ENCODE results near the gene TRIM59.
A peak's percentile ranks its signal among the peaks of the same experiment; 100 is the strongest.

Gene TRIM59

DNA sequence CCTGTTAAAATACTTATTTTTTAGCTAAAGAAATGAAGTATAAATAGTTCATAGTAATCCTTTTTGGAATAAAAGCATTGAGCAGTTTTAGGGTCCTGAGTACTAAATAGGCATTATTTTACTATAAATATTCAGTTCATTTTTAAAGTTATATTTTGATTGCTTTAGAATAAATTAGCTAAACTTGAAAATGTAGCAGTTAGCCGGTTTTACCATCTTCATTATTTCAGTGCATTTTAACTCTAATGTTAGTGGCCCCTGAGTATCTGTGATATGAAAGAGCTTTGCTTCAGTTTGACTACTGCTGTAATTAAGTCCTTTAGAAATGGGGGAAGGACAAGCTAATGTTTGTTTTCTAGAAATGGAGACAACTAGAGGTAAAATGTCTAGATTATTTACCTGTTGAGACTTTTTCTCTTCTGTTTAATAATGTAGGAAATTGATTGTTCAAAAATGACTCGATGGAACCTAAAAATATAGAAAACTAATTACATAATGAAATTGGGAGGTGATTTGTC lies 46.5 kb downstream of the TRIM59 start:
- ATAC-seq: no peak
- DNase-seq: no peak
- Mint-ChIP-seq H3K27me3 (peaks cover 7% of the 10 kb centered on the region), H3K36me3 (ENCODE audit: low read depth) (peaks cover 69% of the 10 kb centered on the region), H3K27ac (no peak overlapping the region), H3K4me1 (peaks cover 47% of the 10 kb centered on the region), H3K4me3 (peak overlapping the region; percentile 99), H3K9me3 (no peaks in the 10 kb centered on the region)

DNA sequence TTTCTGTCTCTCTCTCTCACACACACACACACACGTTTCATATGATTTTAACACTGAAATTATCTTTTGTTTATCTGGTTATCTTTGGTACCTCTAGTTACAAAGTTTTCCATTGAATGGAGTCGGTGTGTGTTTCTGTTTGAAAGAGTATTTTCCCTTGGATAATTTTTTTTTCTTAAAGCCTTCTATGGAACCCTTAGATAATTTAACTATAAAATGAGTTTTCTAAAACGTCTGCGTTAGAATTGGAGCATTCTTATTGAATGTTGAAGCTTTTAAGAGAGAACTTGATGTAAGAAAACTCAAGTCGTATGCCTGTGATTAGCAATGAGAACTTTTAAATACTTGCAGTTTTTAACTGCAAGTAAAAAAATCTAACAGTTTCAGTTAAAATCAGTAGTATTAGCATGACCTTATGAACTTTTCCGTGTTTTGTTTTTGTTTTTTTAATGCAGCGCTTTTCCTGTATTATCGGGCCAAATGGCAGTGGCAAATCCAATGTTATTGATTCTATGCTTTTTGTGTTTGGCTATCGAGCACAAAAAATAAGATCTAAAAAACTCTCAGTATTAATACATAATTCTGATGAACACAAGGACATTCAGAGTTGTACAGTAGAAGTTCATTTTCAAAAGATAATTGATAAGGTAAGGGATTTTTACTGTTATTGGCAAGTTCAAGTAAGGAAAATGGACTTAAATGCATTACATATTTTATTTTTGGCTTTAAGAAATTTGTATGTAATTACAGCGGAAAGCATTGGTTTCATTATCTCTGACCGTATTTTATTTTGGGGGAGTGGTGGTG lies 47.2 kb downstream of the TRIM59 start:
- H3K36me3 Mint-ChIP-seq (ENCODE audit: low read depth): peaks cover 64% of the 10 kb centered on the region
- no peak overlapping the region for H3K27ac Mint-ChIP-seq
- H3K27me3 Mint-ChIP-seq: peaks cover 7% of the 10 kb centered on the region
- no peak for ATAC-seq
- DNase-seq: no peak
- H3K4me1 Mint-ChIP-seq: peaks cover 49% of the 10 kb centered on the region
- peak overlapping the region; percentile 99 for H3K4me3 Mint-ChIP-seq
- H3K9me3 Mint-ChIP-seq: no peaks in the 10 kb centered on the region

DNA sequence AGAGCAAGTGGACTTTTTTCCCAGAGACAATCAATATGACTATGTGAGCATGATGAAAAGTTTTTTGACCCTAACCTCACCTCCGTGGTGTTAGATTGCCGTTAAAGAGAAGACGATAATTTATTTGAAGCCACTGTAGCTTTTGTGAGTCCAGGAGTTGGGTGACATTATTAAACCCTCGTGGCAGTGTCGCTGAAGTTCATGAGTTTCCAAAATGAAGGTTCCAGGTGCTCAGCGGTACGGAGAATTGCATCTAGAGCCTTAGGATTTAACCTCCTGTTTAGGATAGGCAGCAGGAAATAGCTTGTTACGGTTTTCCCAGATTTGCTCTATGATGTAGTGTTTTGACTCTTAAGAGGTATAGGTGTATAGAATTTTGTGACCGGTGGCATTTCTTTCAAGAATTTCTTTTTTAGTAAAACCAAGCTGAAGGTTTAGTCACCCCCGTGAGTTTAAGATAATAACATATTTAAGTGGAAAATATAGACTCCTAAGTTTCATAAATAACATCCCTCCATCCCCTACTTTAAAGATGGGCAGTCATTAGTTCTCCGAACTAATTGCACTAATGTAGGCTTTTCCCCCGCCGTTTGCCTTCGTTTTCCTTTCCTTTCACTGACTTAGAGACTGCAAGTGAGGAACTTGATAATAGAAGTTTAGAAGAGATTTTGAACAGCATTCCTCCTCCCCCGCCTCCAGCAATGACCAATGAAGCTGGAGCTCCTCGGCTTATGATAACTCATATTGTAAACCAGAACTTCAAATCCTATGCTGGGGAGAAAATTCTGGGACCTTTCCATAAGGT lies 48.1 kb downstream of the TRIM59 start:
- Mint-ChIP-seq H3K36me3 (ENCODE audit: low read depth) (peaks cover 61% of the 10 kb centered on the region), H3K9me3 (no peaks in the 10 kb centered on the region), H3K27me3 (peaks cover 7% of the 10 kb centered on the region), H3K27ac (peak overlapping the region; percentile 71), H3K4me1 (peaks cover 55% of the 10 kb centered on the region), H3K4me3 (peak overlapping the region; percentile 99)
- DNase-seq (no peak), ATAC-seq (no peak)

DNA sequence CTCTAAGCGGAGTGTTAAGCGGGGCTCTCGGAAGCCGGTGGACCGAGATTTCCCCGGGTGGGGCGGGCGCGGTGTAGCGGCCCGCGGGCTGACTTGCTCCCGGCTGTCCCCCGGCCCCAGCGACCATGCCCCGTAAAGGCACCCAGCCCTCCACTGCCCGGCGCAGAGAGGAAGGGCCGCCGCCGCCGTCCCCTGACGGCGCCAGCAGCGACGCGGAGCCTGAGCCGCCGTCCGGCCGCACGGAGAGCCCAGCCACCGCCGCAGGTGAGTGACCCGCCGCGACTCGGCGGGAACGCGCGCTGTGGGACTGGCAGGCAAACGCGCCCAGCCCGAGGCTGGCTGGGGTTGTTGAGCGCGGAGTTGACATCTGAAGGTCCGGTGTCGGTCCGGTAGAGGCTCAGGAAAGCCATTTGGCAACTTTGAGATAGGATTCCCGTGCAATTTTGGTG lies 48.9 kb downstream of the TRIM59 start:
- peak overlapping the region; percentile 100 for H3K27ac Mint-ChIP-seq
- H3K36me3 Mint-ChIP-seq (ENCODE audit: low read depth): peaks cover 56% of the 10 kb centered on the region
- DNase-seq (peak; percentile 30), ATAC-seq (no peak)
- no peaks in the 10 kb centered on the region for H3K9me3 Mint-ChIP-seq
- H3K4me1 Mint-ChIP-seq: peaks cover 55% of the 10 kb centered on the region
- peak overlapping the region; percentile 99 for H3K4me3 Mint-ChIP-seq
- peaks cover 7% of the 10 kb centered on the region for H3K27me3 Mint-ChIP-seq

- H3K9me3 Mint-ChIP-seq: no peaks in the 10 kb centered on the region
- H3K27ac Mint-ChIP-seq: peak overlapping the region; percentile 100
- H3K36me3 Mint-ChIP-seq (ENCODE audit: low read depth): peaks cover 52% of the 10 kb centered on the region
- H3K27me3 Mint-ChIP-seq: peaks cover 7% of the 10 kb centered on the region
- peaks cover 55% of the 10 kb centered on the region for H3K4me1 Mint-ChIP-seq
- peak overlapping the region; percentile 99 for H3K4me3 Mint-ChIP-seq
- ATAC-seq (peak; percentile 10), DNase-seq (peak; percentile 45)
Observed at GRCh38 chr3:160400030-160400701, 49.4 kb downstream of the TRIM59 start.

DNA sequence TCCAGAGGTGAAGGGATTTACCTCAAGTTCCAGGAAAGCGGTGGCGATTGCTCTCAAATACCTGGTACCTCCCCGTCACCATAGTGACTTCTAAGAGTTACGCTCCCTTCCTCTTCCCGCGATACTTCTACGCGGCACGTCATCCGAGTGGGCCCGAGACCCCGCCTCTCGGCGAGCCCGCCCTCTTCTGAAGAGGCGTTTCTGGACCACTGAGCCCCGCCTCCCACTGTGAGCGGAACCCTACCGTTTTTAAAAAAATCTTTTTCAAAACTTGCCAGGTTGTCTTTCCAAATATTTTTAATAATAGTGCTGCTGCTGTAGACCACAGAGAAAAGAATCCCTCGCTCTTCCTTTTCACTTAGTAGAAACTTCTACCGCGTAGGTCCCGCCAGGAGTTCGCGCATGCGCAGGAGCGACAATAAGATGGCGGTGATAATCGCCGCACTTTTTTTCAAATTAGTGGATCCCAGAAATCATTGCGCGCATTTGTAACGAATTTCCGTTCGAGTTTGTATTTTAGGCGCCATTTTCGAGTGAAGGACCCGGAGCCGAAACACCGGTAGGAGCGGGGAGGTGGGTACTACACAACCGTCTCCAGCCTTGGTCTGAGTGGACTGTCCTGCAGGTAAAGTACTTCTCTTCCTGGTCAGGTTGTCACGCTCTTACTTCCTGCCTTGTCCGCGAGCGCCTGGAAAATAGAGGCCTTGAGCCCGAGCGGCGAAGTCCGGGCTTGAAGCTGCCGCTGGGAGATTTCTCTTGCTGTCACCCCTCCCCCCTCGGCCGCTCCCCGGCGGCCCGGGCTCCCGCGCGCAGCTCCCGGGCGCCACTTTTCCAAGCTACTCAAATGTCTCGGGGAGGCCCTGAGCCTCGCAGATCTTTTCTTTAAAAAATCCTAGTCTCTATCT lies 50.2 kb downstream of the TRIM59 start, which contains the start of the genes IFT80 and SMC4:
TSS of gene IFT80 (minus strand) at position 101 of the 905 bp plus-strand sequence. CDS start 14,625 bp downstream, outside the sequence.
TSS of gene SMC4 (plus strand) at position 526 of the 905 bp plus-strand sequence. CDS start 1,177 bp downstream, outside the sequence.
- no peaks in the 10 kb centered on the region for H3K9me3 Mint-ChIP-seq
- H3K36me3 Mint-ChIP-seq (ENCODE audit: low read depth): peaks cover 48% of the 10 kb centered on the region
- ATAC-seq (peak; percentile 98), DNase-seq (peak; percentile 94)
- peak within 1 kb of the TSS; percentile 99 for H3K4me3 Mint-ChIP-seq
- peaks cover 53% of the 10 kb centered on the region for H3K4me1 Mint-ChIP-seq
- peaks cover 7% of the 10 kb centered on the region for H3K27me3 Mint-ChIP-seq
- peak within 1 kb of the TSS; percentile 100 for H3K27ac Mint-ChIP-seq

DNA sequence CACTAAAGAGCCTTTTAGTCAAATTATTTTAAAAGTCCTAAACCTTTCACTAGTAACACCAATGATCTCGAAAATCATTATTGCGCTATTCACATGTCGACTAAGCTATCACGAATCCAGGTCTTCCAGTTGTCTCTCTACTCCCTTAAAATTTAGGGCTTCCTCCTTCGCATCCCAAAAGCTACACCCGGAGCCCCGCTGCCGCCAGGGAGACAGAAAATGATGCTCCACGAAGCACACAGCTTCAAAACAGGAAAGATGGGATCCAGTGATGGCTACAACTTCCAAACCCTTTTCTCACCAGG lies 50.8 kb downstream of the TRIM59 start:
- Mint-ChIP-seq H3K27ac (peak overlapping the region; percentile 100), H3K36me3 (ENCODE audit: low read depth) (peaks cover 41% of the 10 kb centered on the region), H3K27me3 (peaks cover 7% of the 10 kb centered on the region), H3K4me3 (peak overlapping the region; percentile 99), H3K4me1 (peaks cover 48% of the 10 kb centered on the region), H3K9me3 (no peaks in the 10 kb centered on the region)
- ATAC-seq (peak; percentile 1), DNase-seq (no peak)

- H3K36me3 Mint-ChIP-seq (ENCODE audit: low read depth): peaks cover 14% of the 10 kb centered on the region
- DNase-seq (no peak), ATAC-seq (no peak)
- no peak overlapping the region for H3K4me3 Mint-ChIP-seq
- H3K27ac Mint-ChIP-seq: no peak overlapping the region
- peaks cover 29% of the 10 kb centered on the region for H3K4me1 Mint-ChIP-seq
- peaks cover 4% of the 10 kb centered on the region for H3K27me3 Mint-ChIP-seq
- H3K9me3 Mint-ChIP-seq: no peaks in the 10 kb centered on the region
Observed at GRCh38 chr3:160395297-160395696, 54.3 kb downstream of the TRIM59 start.

DNA sequence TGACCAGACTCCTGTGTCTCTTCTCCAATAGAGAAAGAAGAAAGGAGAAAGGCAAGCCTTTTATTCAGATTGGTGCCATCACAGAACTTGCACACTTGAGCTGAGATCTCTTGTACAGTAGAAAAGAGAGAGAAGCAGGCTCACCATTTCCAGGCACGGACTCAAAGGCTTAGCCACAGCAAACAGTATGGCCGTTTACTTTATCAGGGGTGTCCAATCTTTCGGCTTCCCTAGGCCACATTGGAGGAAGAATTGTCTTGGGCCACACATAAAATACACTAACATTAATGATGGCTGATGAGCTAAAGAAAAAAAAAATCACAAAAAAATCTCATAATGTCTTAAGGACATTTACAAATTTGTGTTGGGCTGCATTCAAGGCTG lies 55.6 kb downstream of the TRIM59 start:
- no peak overlapping the region for H3K4me3 Mint-ChIP-seq
- no peaks in the 10 kb centered on the region for H3K9me3 Mint-ChIP-seq
- ATAC-seq (no peak), DNase-seq (no peak)
- peaks cover 24% of the 10 kb centered on the region for H3K4me1 Mint-ChIP-seq
- no peak overlapping the region for H3K27ac Mint-ChIP-seq
- H3K27me3 Mint-ChIP-seq: no peaks in the 10 kb centered on the region
- peaks cover 6% of the 10 kb centered on the region for H3K36me3 Mint-ChIP-seq (ENCODE audit: low read depth)

GRCh38 chr3:160393346-160394008 lies 56.1 kb downstream of the TRIM59 start:
- Mint-ChIP-seq H3K9me3 (no peaks in the 10 kb centered on the region), H3K4me3 (no peak overlapping the region), H3K27ac (no peak overlapping the region), H3K4me1 (peaks cover 20% of the 10 kb centered on the region), H3K27me3 (no peaks in the 10 kb centered on the region), H3K36me3 (ENCODE audit: low read depth) (peaks cover 5% of the 10 kb centered on the region)
- DNase-seq (no peak), ATAC-seq (no peak)

DNA sequence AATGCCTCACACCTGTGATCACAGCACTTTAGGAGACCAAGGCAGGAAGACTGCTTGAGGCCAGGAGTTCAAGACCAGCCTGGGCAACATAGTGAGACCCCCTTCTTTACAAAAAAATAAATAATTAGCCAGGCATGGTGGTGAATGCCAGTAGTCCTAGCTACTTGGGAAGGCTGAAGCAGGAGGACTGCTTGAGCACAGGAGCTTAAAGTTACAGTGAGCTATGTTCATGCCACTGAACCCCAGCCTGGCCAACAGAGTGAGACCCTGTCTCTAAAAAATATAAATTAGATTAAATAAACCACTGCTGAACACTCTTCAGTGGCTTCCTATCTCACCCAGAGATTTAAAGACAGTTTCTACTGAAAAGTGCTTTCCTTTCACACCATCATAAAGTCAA lies 56.8 kb downstream of the TRIM59 start:
- no peak for ATAC-seq

GRCh38 chr3:160390565-160391138 lies 58.9 kb downstream of the TRIM59 start:
- no peaks in the 10 kb centered on the region for H3K27me3 Mint-ChIP-seq
- no peak overlapping the region for H3K4me3 Mint-ChIP-seq
- ATAC-seq (no peak), DNase-seq (no peak)
- H3K9me3 Mint-ChIP-seq: no peaks in the 10 kb centered on the region
- H3K27ac Mint-ChIP-seq: no peak overlapping the region
- peaks cover 5% of the 10 kb centered on the region for H3K36me3 Mint-ChIP-seq (ENCODE audit: low read depth)
- H3K4me1 Mint-ChIP-seq: peaks cover 6% of the 10 kb centered on the region

More for the DNA sequence above, 56.8 kb downstream of the TRIM59 start:
- Mint-ChIP-seq H3K4me3 (no peak overlapping the region), H3K9me3 (no peaks in the 10 kb centered on the region), H3K36me3 (ENCODE audit: low read depth) (peaks cover 5% of the 10 kb centered on the region), H3K27me3 (no peaks in the 10 kb centered on the region), H3K4me1 (peaks cover 14% of the 10 kb centered on the region), H3K27ac (no peak overlapping the region)
- DNase-seq: no peak
